Osteoblast (primary cell): ENCODE measurements around the gene LCAT. TPM values are rescaled to one million over a fixed set of nuclear protein-coding genes. Genes with fewer than 3 reads are reported as not detected.

Experiments used
- DNase-seq: peaks from one replicate; pipeline ENCODE4 v3.0.0; 2011; ENCODE audit warnings: low spot score, mixed read lengths; ENCODE audit not compliant: insufficient read length; ENCODE audit errors: missing footprints
- H2AFZ ChIP-seq: 2 replicates; pipeline ENCODE4 v1.6.0; 2011; ENCODE audit warnings: mild to moderate bottlenecking, low read length
- H3K27ac ChIP-seq: 2 replicates; pipeline ENCODE4 v1.5.1; 2011; ENCODE audit warnings: mild to moderate bottlenecking, low read depth, low read length, moderate library complexity
- H3K27me3 ChIP-seq: 2 replicates; pipeline ENCODE4 v1.6.0; 2012; ENCODE audit warnings: mild to moderate bottlenecking, control low read depth, inconsistent platforms, low read length, moderate library complexity; ENCODE audit not compliant: insufficient read depth
- H3K36me3 ChIP-seq: 2 replicates; pipeline ENCODE4 v1.5.1; 2011; ENCODE audit warnings: mild to moderate bottlenecking, low read length, control low read depth, moderate library complexity; ENCODE audit not compliant: insufficient read depth
- H3K4me1 ChIP-seq: 2 replicates; pipeline ENCODE4 v1.5.1; 2011; ENCODE audit warnings: mild to moderate bottlenecking, low read length, control low read depth, moderate library complexity; ENCODE audit not compliant: insufficient read depth
- H3K4me2 ChIP-seq: 2 replicates; pipeline ENCODE4 v1.6.0; 2011; ENCODE audit warnings: mild to moderate bottlenecking, low read length; ENCODE audit not compliant: insufficient read depth
- H3K4me3 ChIP-seq: fragments of 200-600 bp; sonication (generic); 3 replicates; pipeline ENCODE4 v1.5.1; 2012; ENCODE audit warnings: mild to moderate bottlenecking, low read length, inconsistent platforms; ENCODE audit not compliant: insufficient read depth
- H3K79me2 ChIP-seq: 2 replicates; pipeline ENCODE4 v1.6.0; 2012; ENCODE audit warnings: mild to moderate bottlenecking, low read length, control low read depth, inconsistent platforms; ENCODE audit not compliant: insufficient read depth
- H3K9me3 ChIP-seq: 2 replicates; pipeline ENCODE4 v1.5.1; 2011; ENCODE audit warnings: low read depth, low read length, control low read depth
- H4K20me1 ChIP-seq: 2 replicates; pipeline ENCODE4 v1.6.0; 2012; ENCODE audit warnings: mild to moderate bottlenecking, low read length, control low read depth; ENCODE audit not compliant: insufficient read depth
- CTCF ChIP-seq: IDR thresholded peaks from 2 replicates; pipeline ENCODE4 v1.5.1; 2011; ENCODE audit warnings: mild to moderate bottlenecking, low read depth, low read length, moderate library complexity; ENCODE audit errors: extremely low read depth
- total RNA-seq: library from RNA; depleted of rRNA; stranded (reverse); fragments of >200 nt; gene quantifications from 2 replicates; pipeline ENCODE4 v1.2.3, GENCODE V29; 2012

The LCAT gene
- total RNA-seq, 1 donor = 6.9 TPM

GRCh38 chr16:67909056-67909742 lies 34.7 kb downstream of the LCAT start:
- H3K36me3 ChIP-seq = peaks cover 18% of the 10 kb centered on the region
- no peak overlapping the region for H3K27ac ChIP-seq
- no peaks in the 10 kb centered on the region for H3K27me3 ChIP-seq
- H3K4me3 ChIP-seq = no peak overlapping the region
- peak; percentile 62 for DNase-seq
- no peak overlapping the region for H3K4me2 ChIP-seq
- H4K20me1 ChIP-seq = peaks cover 12% of the 10 kb centered on the region
- no peak overlapping the region for H2AFZ ChIP-seq
- H3K9me3 ChIP-seq = no peaks in the 10 kb centered on the region
- TF ChIP-seq CTCF = no peak
- H3K4me1 ChIP-seq = no peaks in the 10 kb centered on the region
- H3K79me2 ChIP-seq = peaks cover 24% of the 10 kb centered on the region

DNA sequence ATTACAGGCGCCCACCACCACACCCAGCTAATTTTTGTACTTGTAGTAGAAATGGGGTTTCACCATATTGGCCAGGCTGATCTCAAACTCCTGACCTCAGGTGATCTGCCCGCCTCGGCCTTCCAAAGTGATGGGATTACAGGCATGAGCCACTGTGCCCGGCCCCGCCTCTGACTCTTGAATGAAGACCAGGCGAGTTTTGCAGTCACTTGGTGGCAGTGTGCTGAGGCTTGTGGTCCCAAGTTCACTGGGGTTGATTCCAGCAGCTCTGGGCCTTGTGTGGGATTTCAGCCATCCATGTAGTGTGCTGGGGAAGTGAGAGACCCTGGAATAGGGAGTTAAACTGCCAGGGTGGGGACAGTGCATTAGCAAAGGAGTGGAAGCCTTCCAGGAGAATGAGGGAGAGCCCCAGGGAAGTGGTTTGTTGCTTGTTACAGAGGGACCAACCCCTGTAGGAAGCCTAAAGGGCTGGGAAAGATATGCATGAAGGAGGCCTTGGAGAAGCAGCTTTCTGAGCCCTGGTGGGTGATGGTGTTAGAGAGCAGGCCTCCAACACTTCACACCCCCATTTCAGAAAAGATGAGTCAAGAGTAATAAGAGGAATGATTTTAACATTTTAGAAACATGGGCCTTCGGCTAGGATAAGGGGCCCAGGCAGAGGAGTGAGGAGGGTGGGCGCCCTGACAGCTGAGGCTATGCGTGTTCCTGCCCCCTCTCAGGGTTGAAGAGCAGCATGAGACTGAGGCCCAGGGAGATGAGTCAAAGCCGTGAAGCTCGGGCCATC lies 36.3 kb downstream of the LCAT start:
- H3K27ac ChIP-seq = no peak overlapping the region
- peaks cover 18% of the 10 kb centered on the region for H3K36me3 ChIP-seq
- H4K20me1 ChIP-seq = peaks cover 15% of the 10 kb centered on the region
- peaks cover 34% of the 10 kb centered on the region for H3K79me2 ChIP-seq
- H2AFZ ChIP-seq = no peak overlapping the region
- no peaks in the 10 kb centered on the region for H3K9me3 ChIP-seq
- no peak overlapping the region for H3K4me3 ChIP-seq
- no peak for TF ChIP-seq CTCF
- DNase-seq = peak; percentile 58
- H3K27me3 ChIP-seq = no peaks in the 10 kb centered on the region
- no peak overlapping the region for H3K4me2 ChIP-seq
- no peaks in the 10 kb centered on the region for H3K4me1 ChIP-seq

GRCh38 chr16:67902831-67903230 lies 41.1 kb downstream of the LCAT start:
- Histone ChIP-seq H3K27ac (no peak overlapping the region), H3K4me1 (no peaks in the 10 kb centered on the region), H3K27me3 (no peaks in the 10 kb centered on the region), H3K4me2 (no peak overlapping the region), H3K79me2 (peaks cover 55% of the 10 kb centered on the region), H3K36me3 (no peaks in the 10 kb centered on the region), H3K4me3 (no peak overlapping the region), H4K20me1 (peaks cover 20% of the 10 kb centered on the region), H2AFZ (no peak overlapping the region), H3K9me3 (no peaks in the 10 kb centered on the region)
- TF ChIP-seq CTCF = no peak
- peak; percentile 39 for DNase-seq

DNA sequence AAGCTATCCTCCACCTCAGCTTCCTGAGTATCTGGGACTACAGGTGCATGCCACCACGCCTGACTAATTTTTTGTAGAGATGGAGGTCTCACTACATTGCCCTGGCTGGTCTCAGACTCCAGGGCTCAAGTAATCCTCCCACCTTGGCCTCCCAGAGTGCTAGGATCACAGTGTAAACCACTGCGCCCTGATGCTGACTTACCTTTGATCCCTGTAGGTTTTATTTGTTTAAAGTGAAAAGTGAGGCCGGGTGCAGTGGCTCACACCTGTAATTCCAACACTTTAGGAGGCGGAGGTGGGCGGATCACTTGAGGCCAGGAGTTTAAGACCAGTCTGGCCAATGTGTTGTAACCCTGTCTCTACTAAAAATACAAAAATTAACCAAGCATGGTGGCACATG lies 42.2 kb downstream of the LCAT start:
- Histone ChIP-seq H2AFZ (no peak overlapping the region), H3K36me3 (no peaks in the 10 kb centered on the region), H3K79me2 (peaks cover 65% of the 10 kb centered on the region), H3K4me1 (peaks cover 7% of the 10 kb centered on the region), H3K4me3 (no peak overlapping the region), H3K27ac (no peak overlapping the region), H3K27me3 (no peaks in the 10 kb centered on the region), H4K20me1 (peaks cover 26% of the 10 kb centered on the region), H3K4me2 (no peak overlapping the region), H3K9me3 (no peaks in the 10 kb centered on the region)
- no peak for TF ChIP-seq CTCF
- no peak for DNase-seq
